ENCODE measurements around the gene NFKBIA.
"Not testable (repeated sequence)": the region's sequence is repeated elsewhere in the genome, so short reads cannot be mapped to it uniquely, and the experiment has no call there.

NFKBIA gene

DNA sequence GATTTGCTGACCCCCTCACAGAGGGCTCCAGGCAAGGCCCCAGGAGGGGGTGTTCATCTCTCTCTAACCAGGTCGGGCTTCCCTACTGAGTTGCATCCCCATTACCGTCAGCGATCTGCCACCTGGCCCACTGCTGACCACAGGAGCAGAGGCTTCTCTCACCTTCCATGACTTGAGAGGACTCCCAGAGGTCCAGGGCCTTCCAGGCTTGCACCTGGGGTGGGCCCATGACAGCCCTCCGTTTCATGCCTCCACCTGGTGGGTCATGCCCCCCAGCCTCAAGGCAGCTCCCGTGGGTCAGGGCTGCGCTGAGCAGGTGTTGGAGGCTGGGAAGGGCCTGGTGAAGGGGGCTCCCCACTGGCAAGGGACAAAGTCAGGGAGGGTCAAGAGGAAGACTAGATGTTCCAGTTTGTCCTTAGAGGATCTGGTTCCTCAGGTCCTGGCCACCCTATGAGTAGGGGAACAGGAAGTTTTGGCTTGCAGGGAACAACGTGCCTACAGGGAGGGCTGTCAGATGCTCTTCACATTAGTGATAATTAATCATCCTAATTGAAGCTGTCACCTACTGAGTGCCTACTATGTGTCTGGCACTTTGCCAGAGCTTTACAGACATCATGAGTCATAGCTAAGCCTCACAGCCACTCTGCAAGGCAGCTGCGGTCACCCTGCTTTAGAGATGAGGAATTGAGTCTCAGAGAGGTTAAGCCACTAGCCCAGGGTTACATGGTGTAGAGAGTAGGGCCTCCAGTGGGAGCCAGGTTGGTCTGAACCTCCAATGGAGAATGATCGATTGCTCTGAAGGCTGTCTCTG lies 13.8 kb downstream of the NFKBIA start:
- no peak for DNase-seq (ENCODE audit: low read depth in 2 of 2)

DNA sequence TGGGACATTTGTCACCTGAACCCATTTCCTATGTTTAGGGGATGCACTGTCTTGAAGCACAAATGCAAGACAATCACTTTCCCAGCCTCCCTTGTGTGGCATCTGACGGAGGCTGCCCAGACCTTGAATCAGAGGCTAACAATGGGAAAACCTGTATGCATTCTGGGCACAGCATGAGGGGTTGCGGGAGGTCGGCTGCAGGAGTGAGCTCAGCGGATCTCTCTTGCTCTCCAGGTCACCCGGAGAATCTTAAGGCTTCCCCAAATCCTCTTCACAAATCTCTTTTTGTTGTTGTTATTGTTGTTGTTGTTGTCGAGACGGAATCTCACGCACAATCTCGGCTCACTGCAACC lies 15.3 kb downstream of the NFKBIA start:
- no peak for DNase-seq (ENCODE audit: low read depth in 2 of 2)

DNA sequence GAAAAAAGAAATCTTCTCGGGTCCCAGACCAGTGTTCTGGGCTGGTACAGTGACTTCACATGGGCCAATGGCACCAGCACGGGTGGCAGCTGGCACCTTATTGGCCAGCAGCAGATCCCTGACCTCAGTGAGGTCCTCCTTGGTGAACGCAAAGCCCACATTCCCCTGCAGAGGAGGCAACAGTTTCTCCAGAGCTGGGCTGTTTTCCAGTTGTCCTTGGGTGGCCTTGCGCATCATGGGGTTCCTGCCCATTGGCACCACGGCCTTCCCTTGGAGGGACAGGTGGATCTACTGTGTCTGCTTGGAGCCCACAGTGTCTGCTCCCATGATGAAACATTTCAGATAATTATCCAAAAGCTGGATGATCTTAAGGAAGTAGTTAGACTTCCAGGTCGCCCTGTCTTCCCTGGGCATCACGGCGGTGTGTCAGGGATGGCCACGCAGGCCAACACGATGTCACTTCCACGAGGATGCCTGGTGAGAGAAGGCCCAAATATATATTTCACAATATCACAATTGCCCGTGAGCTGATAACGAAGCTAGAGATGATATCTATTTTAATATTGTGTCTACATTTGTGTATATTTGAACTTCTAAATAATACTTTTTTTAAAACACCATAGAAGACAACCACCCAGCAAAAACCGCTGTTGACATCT lies 15.8 kb downstream of the NFKBIA start:
- no peak for DNase-seq (ENCODE audit: low read depth in 2 of 2)

GRCh38 chr14:35387713-35388579 lies 16.6 kb downstream of the NFKBIA start:
- no peak for DNase-seq (ENCODE audit: low read depth in 2 of 2)

DNA sequence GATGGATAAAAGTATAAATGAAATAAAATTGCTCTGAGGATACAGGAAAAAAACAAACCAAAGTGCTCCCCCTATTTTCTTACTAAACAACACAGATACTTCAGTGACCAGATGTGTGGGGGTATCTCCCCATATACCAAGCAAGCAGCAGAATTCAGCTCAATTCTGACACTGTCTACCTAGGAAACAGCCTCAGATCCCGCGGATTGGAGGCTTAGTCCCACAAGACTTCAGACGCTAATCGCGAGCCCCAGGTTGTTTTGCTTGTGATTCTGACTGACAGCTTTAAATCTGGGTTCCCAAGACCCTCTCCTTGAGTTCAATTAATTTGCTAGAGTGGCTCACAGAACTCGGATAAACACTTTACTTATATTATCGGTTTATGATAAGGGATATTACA lies 17.3 kb downstream of the NFKBIA start:
- DNase-seq (ENCODE audit: low read depth in 2 of 2), result no peak

GRCh38 chr14:35386673-35387125 lies 17.9 kb downstream of the NFKBIA start:
- DNase-seq (ENCODE audit: low read depth in 2 of 2), result no peak

DNA sequence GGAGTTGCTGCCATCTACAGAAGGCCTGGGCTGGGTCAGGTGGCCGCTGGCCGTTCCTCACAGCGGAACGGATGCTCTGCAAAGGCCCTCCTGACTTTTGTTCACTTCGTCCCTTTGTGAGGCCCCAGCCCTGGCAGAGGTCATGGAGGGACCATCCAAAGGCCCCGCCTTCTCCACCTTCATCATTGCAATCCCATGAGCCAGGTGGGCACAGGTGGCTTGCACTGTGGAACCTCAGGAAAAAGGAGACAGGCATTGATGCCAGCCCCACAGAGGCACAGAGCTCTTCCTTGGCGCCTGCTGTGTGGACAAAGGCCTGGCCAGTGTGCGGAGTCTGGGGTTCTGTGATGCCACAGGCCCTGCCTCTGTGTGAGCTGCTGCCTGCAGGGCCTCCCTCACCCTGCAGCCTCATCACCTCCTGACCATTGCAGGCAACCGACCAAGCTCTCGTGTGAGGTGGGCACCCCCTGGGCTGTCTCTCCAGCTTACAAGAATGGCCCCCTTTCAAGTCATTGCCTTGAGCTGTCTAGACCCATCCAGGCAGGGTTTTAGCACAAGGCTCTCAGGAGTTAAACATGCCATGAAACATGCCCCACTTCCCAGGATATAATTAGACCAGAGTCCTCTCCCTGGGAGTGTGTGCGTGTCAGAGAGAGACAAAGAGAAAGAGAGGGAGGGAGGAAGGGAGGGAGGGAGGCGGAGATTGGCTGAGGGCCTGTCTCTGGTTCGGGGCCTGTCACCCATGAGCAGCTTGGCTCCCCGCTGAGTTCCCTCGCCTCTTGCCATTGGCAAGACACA lies 19.3 kb downstream of the NFKBIA start:
- DNase-seq (ENCODE audit: low read depth in 2 of 2), result no peak

- no peak for DNase-seq (ENCODE audit: low read depth in 2 of 2)
Observed at GRCh38 chr14:35384455-35385041, 20.0 kb downstream of the NFKBIA start.

DNA sequence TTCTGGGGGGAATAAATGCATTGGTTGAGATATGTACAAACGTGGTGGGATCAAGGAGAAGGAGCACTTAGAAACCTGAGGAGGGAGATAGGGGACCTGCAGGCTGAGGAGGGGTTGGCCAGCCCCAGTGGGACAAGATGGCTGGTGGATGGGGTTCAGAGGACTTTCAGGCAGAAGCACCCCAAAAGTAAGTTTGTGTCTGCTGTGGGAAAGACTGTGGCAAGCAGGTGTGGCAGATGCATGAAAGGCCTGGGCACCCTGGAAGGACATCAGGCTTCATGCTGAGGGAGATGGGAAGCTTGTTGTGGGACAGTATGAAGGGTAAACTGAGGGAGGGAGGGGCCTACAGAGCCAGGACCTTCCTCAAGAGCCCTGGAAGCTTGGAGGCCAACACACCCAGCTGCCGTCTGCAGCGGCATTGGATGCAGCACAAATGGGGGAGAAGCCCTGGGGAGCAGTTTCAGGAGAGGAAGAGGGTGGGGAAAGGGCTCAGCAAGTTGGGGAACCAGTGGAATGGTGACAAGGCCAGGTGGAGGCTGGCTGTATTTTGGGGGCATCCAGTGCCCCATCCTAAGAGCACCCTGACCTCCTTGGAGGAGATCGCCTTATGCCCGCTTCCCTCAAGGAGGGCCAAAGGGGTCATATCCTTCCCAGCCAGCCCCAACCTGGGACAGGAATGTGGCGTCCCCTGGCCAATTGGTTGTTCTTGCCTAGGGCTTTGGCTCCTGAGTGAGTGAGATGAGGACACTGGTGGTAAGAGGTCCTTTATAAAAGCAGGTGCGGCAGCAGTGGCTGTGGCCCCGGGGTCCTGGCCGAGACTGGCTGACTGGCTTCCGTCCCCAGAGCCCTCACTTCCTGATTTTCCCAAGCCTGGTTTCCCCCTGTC lies 20.7 kb downstream of the NFKBIA start:
- DNase-seq (ENCODE audit: low read depth in 2 of 2), result no peak

DNA sequence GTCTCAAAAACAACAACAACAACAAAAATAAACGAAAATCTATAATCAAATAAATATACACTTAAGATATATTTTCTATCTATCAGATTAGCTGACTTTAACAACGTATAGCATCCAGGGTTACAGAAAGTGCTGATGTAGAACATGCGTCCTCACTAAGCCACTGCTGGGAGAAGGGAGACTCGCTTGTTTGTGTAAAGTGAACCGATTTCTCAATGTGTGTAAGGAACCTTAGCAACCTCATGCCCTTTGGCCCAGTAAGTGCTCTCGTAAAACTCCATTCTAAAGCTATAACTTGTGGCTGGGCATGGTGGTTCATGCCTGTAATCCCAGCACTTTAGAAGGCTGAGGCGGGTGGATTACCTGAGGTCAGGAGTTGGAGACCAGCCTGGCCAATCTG lies 23.8 kb downstream of the NFKBIA start:
- no peak for DNase-seq (ENCODE audit: low read depth in 2 of 2)

- not testable (repeated sequence) for DNase-seq (ENCODE audit: low read depth in 2 of 2)
Observed at GRCh38 chr14:35379234-35379933, 25.2 kb downstream of the NFKBIA start.

- DNase-seq (ENCODE audit: low read depth in 2 of 2), result no peak
Observed at GRCh38 chr14:35378425-35379233, 25.9 kb downstream of the NFKBIA start.

GRCh38 chr14:35375558-35376025 lies 29.0 kb downstream of the NFKBIA start:
- DNase-seq (ENCODE audit: low read depth in 2 of 2), result no peak

DNA sequence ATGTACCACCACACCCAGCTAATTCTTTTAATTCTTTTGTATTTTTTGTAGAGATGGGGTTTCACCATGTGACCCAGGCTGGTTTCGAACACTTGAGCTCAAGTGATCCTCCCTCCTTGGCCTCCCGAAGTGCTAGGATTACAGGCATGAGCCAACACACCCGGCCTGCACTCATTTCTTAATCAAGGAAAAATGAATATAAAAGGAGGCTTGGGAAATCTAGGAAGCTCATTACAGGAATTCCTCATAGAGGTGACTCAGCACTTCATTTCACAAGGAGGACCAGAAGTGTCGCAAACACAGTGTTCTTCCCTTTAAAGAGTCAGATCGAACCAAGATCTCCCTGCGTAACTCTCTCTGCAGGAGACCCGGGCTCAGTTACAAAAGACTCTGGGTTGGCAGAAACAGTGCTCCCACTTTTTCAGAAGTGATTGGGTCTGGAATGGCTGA lies 30.3 kb downstream of the NFKBIA start:
- DNase-seq (ENCODE audit: low read depth in 2 of 2), result no peak

GRCh38 chr14:35373208-35373607 lies 31.3 kb downstream of the NFKBIA start:
- DNase-seq (ENCODE audit: low read depth in 2 of 2), result not testable (repeated sequence)

GRCh38 chr14:35370969-35371368 lies 33.6 kb downstream of the NFKBIA start:
- DNase-seq (ENCODE audit: low read depth in 2 of 2), result no peak

DNA sequence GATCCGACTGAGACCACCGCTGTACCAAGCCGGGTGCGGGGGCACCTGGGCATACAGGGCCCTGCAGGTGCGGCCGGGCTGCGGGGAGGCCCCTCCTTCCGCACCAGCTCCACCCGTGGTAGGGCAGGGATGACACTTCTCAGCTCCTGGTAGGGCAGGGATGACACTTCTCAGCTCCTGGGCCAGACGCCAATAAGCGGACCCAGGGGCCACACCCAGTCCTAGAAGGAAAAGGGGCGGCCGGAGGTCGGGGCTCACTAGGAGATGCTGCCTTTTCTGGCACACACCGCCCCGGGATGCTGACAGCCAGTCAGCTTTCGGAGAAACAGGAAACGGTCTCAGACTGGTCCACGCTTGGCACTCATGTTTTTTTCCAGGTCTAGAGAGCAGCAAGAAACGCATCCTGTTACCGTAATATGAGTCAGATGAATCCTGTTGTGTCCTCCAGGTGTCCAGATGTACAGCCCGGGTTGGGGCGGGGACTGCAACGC lies 34.8 kb downstream of the NFKBIA start:
- no peak for DNase-seq (ENCODE audit: low read depth in 2 of 2)
